ENCODE measurements around the gene TUBA4B. TPM values are rescaled to one million over a fixed set of nuclear protein-coding genes. Genes with fewer than 3 reads are reported as not detected.

Gene TUBA4B
- total RNA-seq, 1 donor from 2014 or later: not detected

DNA sequence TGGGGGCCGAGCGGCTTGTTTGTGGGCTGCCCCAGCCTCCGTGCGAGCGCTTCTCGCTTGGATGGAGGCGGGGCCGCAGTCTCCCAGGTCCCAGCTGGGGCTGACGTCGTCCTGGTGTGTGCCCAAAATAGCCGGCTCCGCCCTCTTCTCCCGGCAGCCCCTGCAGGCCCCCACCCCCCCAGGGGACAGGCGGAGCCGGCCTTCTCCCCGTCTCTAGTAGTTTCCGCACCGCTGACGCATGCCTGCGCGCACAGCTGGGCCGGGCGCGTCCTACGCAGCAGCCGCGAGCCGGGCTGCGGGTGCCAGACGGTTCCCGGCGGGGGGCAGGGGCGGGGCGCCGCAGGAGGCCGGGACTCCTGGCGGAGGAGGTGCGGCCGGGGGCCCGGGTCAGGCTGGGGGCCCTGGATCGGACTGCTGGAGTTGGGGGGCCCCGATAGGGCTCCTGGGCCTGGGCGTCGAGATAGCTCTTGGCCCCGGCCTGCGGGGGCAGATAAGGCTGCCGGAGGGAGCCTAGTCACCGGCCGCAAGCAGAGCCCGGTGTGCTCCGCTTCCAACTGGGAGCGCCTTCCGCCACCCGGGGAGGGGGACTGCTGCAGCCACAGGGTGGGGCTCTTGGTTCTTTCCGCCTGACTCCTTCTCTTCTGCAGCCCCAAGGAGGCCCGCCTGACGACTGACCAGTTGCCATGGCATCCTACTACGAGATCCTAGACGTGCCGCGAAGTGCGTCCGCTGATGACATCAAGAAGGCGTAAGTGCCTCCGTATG is 26.3 kb downstream of the TUBA4B start, which contains the start of gene DNAJB2:
Gene DNAJB2, plus strand, starts transcription at position 216 of the 765 bp plus-strand sequence. Its CDS starts 468 bp downstream, at position 684.
- ATAC-seq (peak; percentile 96), DNase-seq (peak; percentile 99)
- H3K36me3 ChIP-seq: peaks cover 40% of the 10 kb centered on the region
- peak within 1 kb of the TSS; percentile 88 for H3K4me3 ChIP-seq
- H3K27me3 ChIP-seq: no peaks in the 10 kb centered on the region
- intact Hi-C loops (cut with DNase I): no loop called here
- H3K4me1 ChIP-seq: peaks cover 20% of the 10 kb centered on the region
- TF ChIP-seq, protein P1, sequence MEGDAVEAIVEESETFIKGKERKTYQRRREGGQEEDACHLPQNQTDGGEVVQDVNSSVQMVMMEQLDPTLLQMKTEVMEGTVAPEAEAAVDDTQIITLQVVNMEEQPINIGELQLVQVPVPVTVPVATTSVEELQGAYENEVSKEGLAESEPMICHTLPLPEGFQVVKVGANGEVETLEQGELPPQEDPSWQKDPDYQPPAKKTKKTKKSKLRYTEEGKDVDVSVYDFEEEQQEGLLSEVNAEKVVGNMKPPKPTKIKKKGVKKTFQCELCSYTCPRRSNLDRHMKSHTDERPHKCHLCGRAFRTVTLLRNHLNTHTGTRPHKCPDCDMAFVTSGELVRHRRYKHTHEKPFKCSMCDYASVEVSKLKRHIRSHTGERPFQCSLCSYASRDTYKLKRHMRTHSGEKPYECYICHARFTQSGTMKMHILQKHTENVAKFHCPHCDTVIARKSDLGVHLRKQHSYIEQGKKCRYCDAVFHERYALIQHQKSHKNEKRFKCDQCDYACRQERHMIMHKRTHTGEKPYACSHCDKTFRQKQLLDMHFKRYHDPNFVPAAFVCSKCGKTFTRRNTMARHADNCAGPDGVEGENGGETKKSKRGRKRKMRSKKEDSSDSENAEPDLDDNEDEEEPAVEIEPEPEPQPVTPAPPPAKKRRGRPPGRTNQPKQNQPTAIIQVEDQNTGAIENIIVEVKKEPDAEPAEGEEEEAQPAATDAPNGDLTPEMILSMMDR (IDR thresholded peaks at IDR 0.05): peak; percentile 7
- H3K9me3 ChIP-seq: no peaks in the 10 kb centered on the region
- H3K27ac ChIP-seq: peak within 1 kb of the TSS; percentile 99

DNA sequence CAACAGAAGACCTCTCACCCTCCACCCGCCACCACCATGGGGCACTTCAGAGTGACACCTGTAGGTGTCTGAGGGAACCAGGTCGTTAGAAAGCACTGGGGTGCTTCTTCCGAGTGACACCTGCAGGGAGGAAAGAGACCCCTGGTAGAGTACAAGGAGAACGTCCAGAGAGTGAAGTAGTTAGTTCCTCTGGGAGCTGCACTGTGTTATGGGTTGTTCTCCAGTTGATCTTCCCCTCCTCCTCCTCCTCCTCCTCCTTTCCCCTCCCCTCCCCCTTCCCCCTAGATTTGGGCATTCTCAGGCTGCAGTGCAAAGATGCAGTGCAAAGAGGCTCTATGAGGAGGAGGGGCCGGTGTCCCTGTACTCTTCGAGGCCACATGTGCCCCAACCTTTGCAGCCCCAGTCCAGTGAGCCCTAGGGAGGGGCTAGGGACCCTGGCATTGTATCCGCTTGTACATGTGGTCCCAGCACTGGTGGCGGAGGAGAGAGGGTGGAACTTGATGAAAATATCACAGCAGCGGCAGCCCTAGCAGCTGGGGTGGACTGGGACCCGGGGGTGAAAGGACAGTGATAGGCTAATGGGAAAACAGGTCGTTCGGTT is 27.0 kb downstream of the TUBA4B start:
- H3K27ac ChIP-seq: peak overlapping the region; percentile 99
- intact Hi-C loops (cut with DNase I): no loop called here
- no peak for DNase-seq

DNA sequence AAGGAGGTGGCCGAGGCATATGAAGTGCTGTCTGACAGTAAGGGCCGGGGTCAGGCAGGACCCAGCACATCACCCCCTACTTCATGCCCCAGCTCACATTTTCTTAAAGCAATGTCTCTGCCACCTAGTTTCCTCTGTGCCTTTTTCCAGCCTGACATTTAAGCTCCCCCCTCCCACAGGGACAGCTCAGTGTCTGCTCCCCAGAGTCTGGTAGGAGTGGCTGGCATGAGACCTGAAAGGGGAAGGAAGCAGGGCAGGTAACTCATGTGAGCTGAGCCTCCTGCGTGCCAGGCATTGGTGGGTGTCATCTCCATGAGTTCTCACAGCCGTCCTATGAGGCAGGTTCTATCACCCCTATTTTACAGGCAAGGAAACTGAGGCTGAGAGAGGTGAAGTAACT is 27.6 kb downstream of the TUBA4B start:
- Histone ChIP-seq H3K27me3 (no peaks in the 10 kb centered on the region), H3K36me3 (peaks cover 51% of the 10 kb centered on the region), H3K4me3 (no peak overlapping the region), H3K9me3 (no peaks in the 10 kb centered on the region), H3K4me1 (peaks cover 20% of the 10 kb centered on the region), H3K27ac (no peak overlapping the region)
- DNase-seq: no peak
- intact Hi-C loops (cut with DNase I): no loop called here
- TF ChIP-seq, protein P1 (IDR thresholded peaks at IDR 0.05): no peak
- ATAC-seq: no peak

More for the DNA sequence above, 27.0 kb downstream of the TUBA4B start:
- Histone ChIP-seq H3K27me3 (no peaks in the 10 kb centered on the region), H3K4me1 (peaks cover 20% of the 10 kb centered on the region), H3K4me3 (peak overlapping the region; percentile 88), H3K9me3 (no peaks in the 10 kb centered on the region), H3K36me3 (peaks cover 47% of the 10 kb centered on the region)
- TF ChIP-seq, protein P1 (IDR thresholded peaks at IDR 0.05): no peak
- ATAC-seq: no peak

DNA sequence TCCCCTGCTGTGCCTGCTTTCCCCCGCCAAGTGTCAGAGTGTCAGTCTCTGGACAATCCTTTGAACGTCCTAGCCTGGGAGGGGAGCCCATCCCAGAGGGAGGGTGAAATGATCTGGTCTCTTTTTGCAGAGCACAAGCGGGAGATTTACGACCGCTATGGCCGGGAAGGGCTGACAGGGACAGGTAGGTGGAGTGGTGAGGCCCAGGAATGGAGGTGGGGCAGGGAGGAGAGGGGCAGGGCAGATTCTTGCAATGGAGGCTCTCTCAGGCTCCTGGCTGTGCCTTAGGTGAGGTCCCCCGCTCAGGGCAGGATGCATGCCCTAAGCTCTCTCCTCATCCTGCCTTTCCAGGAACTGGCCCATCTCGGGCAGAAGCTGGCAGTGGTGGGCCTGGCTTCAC is 28.5 kb downstream of the TUBA4B start:
- Histone ChIP-seq H3K9me3 (no peaks in the 10 kb centered on the region), H3K4me3 (no peak overlapping the region), H3K36me3 (peaks cover 51% of the 10 kb centered on the region), H3K4me1 (peaks cover 20% of the 10 kb centered on the region), H3K27ac (no peak overlapping the region), H3K27me3 (no peaks in the 10 kb centered on the region)
- ATAC-seq (no peak), DNase-seq (no peak)
- TF ChIP-seq, protein P1 (IDR thresholded peaks at IDR 0.05): no peak
- intact Hi-C loops (cut with DNase I): no loop called here

DNA sequence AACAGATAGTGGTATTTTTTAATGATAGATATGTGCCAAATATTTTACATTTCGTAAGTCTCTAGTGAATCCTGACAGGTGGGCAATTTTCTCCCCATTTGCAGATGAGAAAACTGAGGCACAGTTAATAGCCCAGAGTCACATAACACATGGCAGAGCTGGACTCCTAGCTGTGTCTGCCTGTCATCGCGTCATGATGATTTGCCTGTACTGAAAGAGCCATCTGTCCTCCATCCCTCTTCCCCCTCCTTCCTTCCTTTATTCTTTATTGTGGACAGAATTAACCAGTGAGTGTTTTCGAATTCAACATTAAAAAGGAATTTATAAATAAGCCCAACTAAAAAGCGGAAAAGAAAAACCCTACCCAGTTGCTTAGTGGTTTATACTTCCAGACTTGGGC is 29.3 kb downstream of the TUBA4B start:
- Histone ChIP-seq H3K4me3 (no peak overlapping the region), H3K4me1 (peaks cover 20% of the 10 kb centered on the region), H3K36me3 (peaks cover 51% of the 10 kb centered on the region), H3K27me3 (no peaks in the 10 kb centered on the region), H3K27ac (no peak overlapping the region), H3K9me3 (no peaks in the 10 kb centered on the region)
- intact Hi-C loops (cut with DNase I): no loop called here
- TF ChIP-seq, protein P1 (IDR thresholded peaks at IDR 0.05): no peak
- ATAC-seq (no peak), DNase-seq (no peak)

Measured in upper lobe of right lung (tissue), 1 donor.